Lower lobe of right lung (tissue), 2 donors: ENCODE data around the gene ZNF267. TPM values are rescaled to one million over a fixed set of nuclear protein-coding genes. Genes with fewer than 3 reads are reported as not detected.

Source experiments
- ATAC-seq, 2 donors: fragments of 200-7000 bp; cut with Tn5 transposase; one replicate each; pipeline ENCODE4 v1.9.1; 2020 to 2022; ENCODE audit warnings: mild to moderate bottlenecking in 2 of 2, moderate library complexity in 2 of 2
- DNase-seq: peaks from one replicate; pipeline ENCODE4 v3.0.0-alpha.2; 2020
- H3K27ac ChIP-seq: fragments of 200-600 bp; one replicate; pipeline ENCODE4 v1.8.0; 2022
- H3K27me3 ChIP-seq: fragments of 200-600 bp; one replicate; pipeline ENCODE4 v1.8.0; 2022; ENCODE audit warnings: low read depth
- H3K36me3 ChIP-seq: fragments of 200-600 bp; one replicate; pipeline ENCODE4 v1.8.0; 2022; ENCODE audit warnings: mild to moderate bottlenecking
- H3K4me1 ChIP-seq: fragments of 200-600 bp; one replicate; pipeline ENCODE4 v1.8.0; 2022
- H3K4me3 ChIP-seq: fragments of 200-600 bp; one replicate; pipeline ENCODE4 v1.8.0; 2022; ENCODE audit warnings: mild to moderate bottlenecking
- H3K9me3 ChIP-seq: fragments of 200-600 bp; one replicate; pipeline ENCODE4 v1.8.0; 2022
- CTCF ChIP-seq: fragments of 200-600 bp; IDR thresholded peaks from one replicate; pipeline ENCODE4 v1.8.0; 2022; ENCODE audit warnings: antibody characterized with exemption, mild to moderate bottlenecking
- intact Hi-C: fragments of 100-400 bp; cut with DNase I; formaldehyde crosslinking; loops from one replicate; pipeline ENCODE4 v1.11.0; 2022
- total RNA-seq: library from RNA; stranded (reverse); fragmentation: NEBNext Ultra II Directional; extraction: Animal tissue kit (Norgen Biotek cat#: 25700); gene quantifications from one replicate; pipeline ENCODE4 v1.2.1, GENCODE V29; 2021
- donor health status: DM: no; HTN: yes; CAD: no; lungs with severe emphysema.

ZNF267 gene
- total RNA-seq, 1 donor from 2014 or later, result 17.0 TPM

- intact Hi-C loops, result no loop called here
- Histone ChIP-seq H3K36me3 (no peaks in the 10 kb centered on the region), H3K27ac (no peak overlapping the region), H3K4me3 (no peak overlapping the region), H3K27me3 (no peaks in the 10 kb centered on the region), H3K9me3 (no peaks in the 10 kb centered on the region), H3K4me1 (no peaks in the 10 kb centered on the region)
- DNase-seq (no peak), ATAC-seq (no peak)
- no peak for TF ChIP-seq CTCF
Measured at GRCh38 chr16:31860508-31860907, 13.1 kb upstream of the ZNF267 start.

GRCh38 chr16:31861455-31861854, 12.2 kb upstream of the ZNF267 start:
- H3K27me3 ChIP-seq, result no peaks in the 10 kb centered on the region
- no peak overlapping the region for H3K4me3 ChIP-seq
- no peak overlapping the region for H3K27ac ChIP-seq
- DNase-seq (no peak), ATAC-seq (no peak)
- H3K4me1 ChIP-seq, result no peaks in the 10 kb centered on the region
- TF ChIP-seq CTCF, result no peak
- intact Hi-C loops, result no loop called here
- no peaks in the 10 kb centered on the region for H3K36me3 ChIP-seq
- H3K9me3 ChIP-seq, result no peaks in the 10 kb centered on the region

GRCh38 chr16:31862761-31863160, 10.8 kb upstream of the ZNF267 start:
- no peak for ATAC-seq
- H3K27ac ChIP-seq, result no peak overlapping the region
- no peaks in the 10 kb centered on the region for H3K9me3 ChIP-seq
- intact Hi-C loops, result no loop called here
- DNase-seq, result no peak
- no peak overlapping the region for H3K4me3 ChIP-seq
- H3K4me1 ChIP-seq, result no peaks in the 10 kb centered on the region
- H3K36me3 ChIP-seq, result no peaks in the 10 kb centered on the region
- H3K27me3 ChIP-seq, result no peaks in the 10 kb centered on the region
- no peak for TF ChIP-seq CTCF

- H3K4me3 ChIP-seq, result no peak overlapping the region
- H3K4me1 ChIP-seq, result peaks cover 22% of the 10 kb centered on the region
- no peak for TF ChIP-seq CTCF
- H3K27me3 ChIP-seq, result no peaks in the 10 kb centered on the region
- no peak overlapping the region for H3K27ac ChIP-seq
- H3K36me3 ChIP-seq, result no peaks in the 10 kb centered on the region
- ATAC-seq (no peak), DNase-seq (no peak)
- no peaks in the 10 kb centered on the region for H3K9me3 ChIP-seq
- intact Hi-C loops, result no loop called here
Measured at GRCh38 chr16:31868164-31868563, 5.4 kb upstream of the ZNF267 start.

- peak overlapping the region; percentile 78 for H3K27ac ChIP-seq
Measured at GRCh38 chr16:31868691-31869167, 4.9 kb upstream of the ZNF267 start.

More at GRCh38 chr16:31868691-31869167, 4.9 kb upstream of the ZNF267 start:
- Histone ChIP-seq H3K27me3 (no peaks in the 10 kb centered on the region), H3K4me3 (peak overlapping the region; percentile 28), H3K36me3 (no peaks in the 10 kb centered on the region), H3K4me1 (peaks cover 25% of the 10 kb centered on the region), H3K9me3 (no peaks in the 10 kb centered on the region)
- intact Hi-C loops, result no loop called here
- DNase-seq (peak; percentile 81), ATAC-seq (peak; percentile 66 to 77)
- peak; percentile 86 for TF ChIP-seq CTCF
